GM12801 (cell line): ENCODE results near the gene TRAPPC3.

Source experiments
- TF ChIP-seq, protein P1 (sequence below): IDR thresholded peaks from one replicate; pipeline ENCODE4 v1.5.1; 2011; ENCODE audit warnings: control low read depth; ENCODE audit not compliant: insufficient read length; ENCODE audit errors: extremely low read depth

The TRAPPC3 gene

DNA sequence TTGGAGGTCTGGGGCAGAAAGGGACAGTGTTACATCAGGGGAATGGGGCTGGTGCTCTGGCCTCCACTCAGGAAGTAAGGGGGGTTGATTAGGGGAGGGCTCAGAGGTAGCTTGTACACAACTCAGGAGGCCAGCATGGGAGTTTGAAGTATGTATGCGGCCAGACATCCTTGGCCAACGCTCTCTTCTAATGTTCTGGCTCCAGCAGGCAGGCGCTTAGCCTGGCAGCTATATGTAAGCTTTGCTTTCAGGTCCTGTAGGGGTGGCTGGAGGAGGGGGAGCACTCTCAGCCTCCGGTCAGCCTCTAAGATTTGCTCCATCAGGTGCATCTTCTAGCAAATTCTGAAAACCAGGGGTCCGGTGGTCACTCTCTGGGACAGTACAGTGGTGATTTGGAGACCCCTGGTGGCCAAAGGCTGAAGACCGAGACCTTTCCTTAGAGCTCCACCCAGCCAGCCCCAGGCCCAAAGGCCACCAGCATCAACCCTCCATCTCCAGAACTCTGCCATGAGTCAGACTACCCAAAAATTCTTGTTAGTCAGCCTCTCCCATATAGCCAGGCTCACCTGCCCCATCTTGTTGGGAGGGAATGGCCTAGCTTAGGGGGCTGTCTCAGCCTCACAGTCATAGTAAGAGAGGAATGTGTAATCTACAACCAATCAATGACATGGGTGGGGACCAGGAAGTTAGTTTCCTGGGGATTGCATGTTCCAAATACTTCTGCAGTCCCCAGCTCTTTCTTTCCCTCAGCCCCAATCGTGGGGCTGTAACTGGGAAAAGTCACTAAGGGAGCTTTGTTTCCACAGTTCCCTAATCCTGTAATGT lies 14.6 kb downstream of the TRAPPC3 start:
- TF ChIP-seq, protein P1, sequence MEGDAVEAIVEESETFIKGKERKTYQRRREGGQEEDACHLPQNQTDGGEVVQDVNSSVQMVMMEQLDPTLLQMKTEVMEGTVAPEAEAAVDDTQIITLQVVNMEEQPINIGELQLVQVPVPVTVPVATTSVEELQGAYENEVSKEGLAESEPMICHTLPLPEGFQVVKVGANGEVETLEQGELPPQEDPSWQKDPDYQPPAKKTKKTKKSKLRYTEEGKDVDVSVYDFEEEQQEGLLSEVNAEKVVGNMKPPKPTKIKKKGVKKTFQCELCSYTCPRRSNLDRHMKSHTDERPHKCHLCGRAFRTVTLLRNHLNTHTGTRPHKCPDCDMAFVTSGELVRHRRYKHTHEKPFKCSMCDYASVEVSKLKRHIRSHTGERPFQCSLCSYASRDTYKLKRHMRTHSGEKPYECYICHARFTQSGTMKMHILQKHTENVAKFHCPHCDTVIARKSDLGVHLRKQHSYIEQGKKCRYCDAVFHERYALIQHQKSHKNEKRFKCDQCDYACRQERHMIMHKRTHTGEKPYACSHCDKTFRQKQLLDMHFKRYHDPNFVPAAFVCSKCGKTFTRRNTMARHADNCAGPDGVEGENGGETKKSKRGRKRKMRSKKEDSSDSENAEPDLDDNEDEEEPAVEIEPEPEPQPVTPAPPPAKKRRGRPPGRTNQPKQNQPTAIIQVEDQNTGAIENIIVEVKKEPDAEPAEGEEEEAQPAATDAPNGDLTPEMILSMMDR: no peak

DNA sequence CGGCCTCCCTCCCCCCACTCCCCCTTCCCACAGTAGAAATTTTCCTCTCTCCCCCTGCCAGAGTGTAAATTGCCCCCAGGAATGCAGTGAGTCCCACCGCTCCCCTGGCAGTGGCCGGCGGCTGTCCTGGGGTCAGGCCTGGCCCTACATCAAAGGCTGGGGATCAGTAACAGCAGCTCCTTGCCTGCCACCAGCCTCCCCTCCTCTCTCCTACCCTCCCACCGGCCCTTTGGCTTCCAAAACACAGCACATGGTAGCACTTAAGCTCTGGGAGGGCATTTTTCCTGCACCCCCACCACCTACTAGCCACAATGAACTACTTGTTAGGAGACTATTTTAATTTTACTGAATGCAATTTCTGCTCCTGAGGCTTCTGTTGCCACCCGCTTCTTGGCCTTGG lies 15.3 kb downstream of the TRAPPC3 start:
- TF ChIP-seq, protein P1: no peak

DNA sequence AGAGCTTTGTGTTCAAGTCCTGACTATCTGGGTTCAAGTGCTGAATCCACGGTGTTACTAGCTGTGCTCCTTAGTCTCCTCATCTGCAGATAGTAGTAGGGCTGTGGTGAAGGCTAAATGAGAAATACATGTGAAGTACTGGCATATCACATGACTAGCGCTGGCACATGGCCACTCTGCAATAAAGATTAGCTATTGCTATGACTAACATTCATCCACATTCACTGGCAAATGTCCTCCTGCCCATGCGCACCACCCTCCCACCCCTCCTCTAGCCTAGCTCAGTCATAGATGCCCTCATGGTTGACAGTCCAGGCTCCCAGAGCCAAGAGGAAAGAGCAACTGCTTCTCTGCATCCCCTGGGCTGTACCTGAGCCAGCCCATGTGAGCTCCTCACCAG lies 15.8 kb downstream of the TRAPPC3 start:
- TF ChIP-seq, protein P1: no peak

DNA sequence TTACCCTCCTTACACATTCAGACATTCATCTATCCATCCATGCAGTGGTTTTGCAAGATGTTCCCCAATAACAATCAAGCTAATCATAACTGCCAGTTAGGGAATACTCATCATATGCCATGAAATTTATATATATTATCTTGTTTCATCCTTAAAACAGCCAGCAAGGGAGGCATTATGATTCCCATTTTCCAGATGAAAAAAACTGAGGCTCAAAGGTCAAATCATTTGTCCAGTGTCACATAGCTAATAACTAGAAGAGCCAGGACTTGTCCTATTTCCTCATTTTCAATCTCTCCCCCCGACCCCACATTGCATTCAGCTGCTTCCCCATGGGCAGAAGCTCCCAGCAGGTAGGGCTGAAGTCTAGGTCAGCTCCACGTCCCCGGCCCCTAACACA lies 17.3 kb downstream of the TRAPPC3 start:
- TF ChIP-seq, protein P1: no peak

DNA sequence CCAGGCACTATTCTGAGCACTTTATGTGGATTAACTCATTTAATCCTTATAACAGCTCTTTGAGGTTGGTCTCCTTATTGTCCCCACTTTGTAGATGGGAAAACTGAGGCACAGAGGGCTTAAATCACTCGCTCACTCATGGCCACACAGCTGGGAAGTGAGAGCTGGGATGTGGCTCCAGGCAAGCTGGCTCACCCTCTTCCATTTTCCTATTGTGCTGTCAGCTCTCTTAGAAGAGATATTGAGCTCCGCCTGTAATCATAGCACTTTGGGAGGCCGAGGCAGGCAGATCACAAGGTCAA lies 20.4 kb downstream of the TRAPPC3 start:
- TF ChIP-seq, protein P1: no peak

DNA sequence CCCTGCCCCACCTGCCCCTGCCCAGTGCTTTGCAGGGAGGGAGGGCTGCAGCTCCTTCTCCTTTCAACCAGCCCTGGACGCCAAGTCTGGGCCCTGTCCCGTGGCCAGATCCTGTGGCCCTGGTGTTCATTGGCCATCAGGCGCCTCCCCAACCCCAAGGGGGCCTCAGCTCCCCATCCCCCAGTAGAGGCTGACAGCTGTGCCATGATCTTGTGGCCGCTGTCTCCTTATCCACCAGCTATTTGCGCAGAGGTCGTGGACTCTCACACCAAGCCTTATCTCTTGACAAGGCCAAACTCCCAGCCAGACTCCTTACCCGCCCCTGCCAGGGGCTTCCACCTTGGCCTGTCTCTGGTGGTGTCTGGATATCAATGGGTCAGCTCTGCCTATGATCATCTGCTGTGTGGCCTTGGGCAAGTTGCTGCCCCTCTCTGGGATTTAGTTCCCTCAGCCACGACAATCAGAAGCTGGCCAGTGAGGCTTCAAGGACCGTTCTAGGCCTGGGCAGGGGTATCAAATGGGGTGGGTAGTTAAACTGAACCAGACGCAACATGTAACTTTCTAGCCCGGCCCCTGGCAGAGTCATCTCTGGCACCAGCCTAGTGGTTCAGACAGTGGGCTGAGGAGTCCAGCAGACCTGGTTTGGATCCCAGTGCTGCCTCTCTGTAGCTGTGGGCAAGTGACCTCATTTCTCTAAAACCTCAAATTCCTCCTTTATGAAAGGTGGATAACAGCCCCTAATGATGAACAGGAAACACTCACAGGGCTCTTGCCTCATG lies 21.0 kb downstream of the TRAPPC3 start:
- TF ChIP-seq, protein P1: no peak

DNA sequence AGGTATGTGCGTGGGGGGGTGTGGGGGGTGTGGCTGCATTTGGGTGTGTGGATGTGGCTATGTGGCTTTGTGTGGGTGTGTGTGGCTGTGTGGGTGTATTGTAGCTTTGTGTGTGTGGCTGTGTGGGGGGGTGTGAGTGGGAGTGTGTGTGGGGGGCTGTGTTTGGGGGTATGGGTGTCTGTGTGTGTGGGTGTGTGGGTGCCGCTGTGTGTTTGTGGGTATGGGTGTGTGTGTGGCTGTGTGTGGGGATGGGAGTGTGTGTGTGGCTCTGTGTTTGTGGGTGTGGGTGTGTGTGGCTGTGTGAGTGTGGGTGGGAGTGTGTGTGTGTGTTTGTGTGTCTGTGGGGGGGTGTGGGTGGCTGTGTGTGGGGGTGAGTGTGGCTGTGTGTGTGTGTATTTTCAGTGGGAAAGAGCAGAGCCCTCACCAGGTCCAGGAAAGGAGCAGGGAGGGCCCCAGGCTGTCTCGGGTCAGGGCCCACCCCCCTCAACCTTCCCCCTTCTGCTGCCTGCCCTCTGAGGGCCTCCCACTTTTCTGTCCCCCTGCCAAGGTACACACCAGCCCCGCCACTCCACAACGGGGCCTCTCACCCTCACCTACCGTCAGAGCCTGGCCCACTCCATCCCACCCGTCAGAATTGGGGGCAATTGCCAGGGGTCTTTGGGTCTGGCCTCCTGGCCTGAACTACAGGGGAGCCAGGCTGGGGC lies 22.3 kb downstream of the TRAPPC3 start:
- TF ChIP-seq, protein P1: no peak
